ENCODE measurements around the gene SGPP1. TPM values are rescaled to one million over a fixed set of nuclear protein-coding genes. Genes with fewer than 3 reads are reported as not detected.

Gene SGPP1
- total RNA-seq, 3 donors from 2014 or later: 12.5 to 18.4 (median 17.0) TPM

GRCh38 chr14:63692310-63693020 is 35.4 kb downstream of the SGPP1 start:
- no peak for TF ChIP-seq CTCF (IDR thresholded peaks at IDR 0.05)
- ATAC-seq (no peak), DNase-seq (no peak)
- Histone ChIP-seq H3K4me1 (ENCODE audit: low read depth) (no peaks in the 10 kb centered on the region), H3K36me3 (ENCODE audit: low read depth) (no peaks in the 10 kb centered on the region), H3K9me3 (no peaks in the 10 kb centered on the region), H3K4me3 (no peak overlapping the region)
- intact Hi-C loops (cut with DNase I, micrococcal nuclease): no loop called here

- no peak for ATAC-seq
- DNase-seq: no peak
- no peak overlapping the region for H3K4me3 ChIP-seq
- H3K4me1 ChIP-seq (ENCODE audit: low read depth): no peaks in the 10 kb centered on the region
- H3K9me3 ChIP-seq: no peaks in the 10 kb centered on the region
- H3K36me3 ChIP-seq (ENCODE audit: low read depth): no peaks in the 10 kb centered on the region
- TF ChIP-seq CTCF (IDR thresholded peaks at IDR 0.05): no peak
- intact Hi-C loops (cut with DNase I, micrococcal nuclease): no loop called here
Observed at GRCh38 chr14:63689132-63689531, 38.7 kb downstream of the SGPP1 start.

- DNase-seq: no peak
- no peak for ATAC-seq
- no peak for TF ChIP-seq CTCF (IDR thresholded peaks at IDR 0.05)
- Histone ChIP-seq H3K9me3 (no peaks in the 10 kb centered on the region), H3K36me3 (ENCODE audit: low read depth) (no peaks in the 10 kb centered on the region), H3K4me1 (ENCODE audit: low read depth) (no peaks in the 10 kb centered on the region), H3K4me3 (no peak overlapping the region)
- intact Hi-C loops (cut with DNase I, micrococcal nuclease): no loop called here
Observed at GRCh38 chr14:63686926-63687325, 40.9 kb downstream of the SGPP1 start.

GRCh38 chr14:63685401-63685800 is 42.5 kb downstream of the SGPP1 start:
- Histone ChIP-seq H3K4me3 (no peak overlapping the region), H3K9me3 (no peaks in the 10 kb centered on the region), H3K4me1 (ENCODE audit: low read depth) (no peaks in the 10 kb centered on the region), H3K36me3 (ENCODE audit: low read depth) (no peaks in the 10 kb centered on the region)
- TF ChIP-seq CTCF (IDR thresholded peaks at IDR 0.05): no peak
- no peak for DNase-seq
- ATAC-seq: no peak
- intact Hi-C loops (cut with DNase I, micrococcal nuclease): no loop called here

GRCh38 chr14:63682727-63683593 is 44.9 kb downstream of the SGPP1 start:
- intact Hi-C loops (cut with DNase I, micrococcal nuclease): no loop called here
- no peak for ATAC-seq
- Histone ChIP-seq H3K9me3 (no peaks in the 10 kb centered on the region), H3K4me1 (ENCODE audit: low read depth) (peaks cover 4% of the 10 kb centered on the region), H3K36me3 (ENCODE audit: low read depth) (no peaks in the 10 kb centered on the region), H3K4me3 (no peak overlapping the region)
- DNase-seq: no peak
- no peak for TF ChIP-seq CTCF (IDR thresholded peaks at IDR 0.05)
